ENCODE measurements around the gene GIPR.
"Not testable (repeated sequence)": the region's sequence is repeated elsewhere in the genome, so short reads cannot be mapped to it uniquely, and the experiment has no call there.

GIPR gene

GRCh38 chr19:45691516-45692186, 23.6 kb downstream of the GIPR start, which contains the start of gene SNRPD2:
TSS of gene SNRPD2 (minus strand) at chr19:45691953. CDS start at chr19:45691888, 65 bp downstream.
- peak; percentile 87 to 89 for DNase-seq (ENCODE audit: low read depth in 2 of 2)

DNA sequence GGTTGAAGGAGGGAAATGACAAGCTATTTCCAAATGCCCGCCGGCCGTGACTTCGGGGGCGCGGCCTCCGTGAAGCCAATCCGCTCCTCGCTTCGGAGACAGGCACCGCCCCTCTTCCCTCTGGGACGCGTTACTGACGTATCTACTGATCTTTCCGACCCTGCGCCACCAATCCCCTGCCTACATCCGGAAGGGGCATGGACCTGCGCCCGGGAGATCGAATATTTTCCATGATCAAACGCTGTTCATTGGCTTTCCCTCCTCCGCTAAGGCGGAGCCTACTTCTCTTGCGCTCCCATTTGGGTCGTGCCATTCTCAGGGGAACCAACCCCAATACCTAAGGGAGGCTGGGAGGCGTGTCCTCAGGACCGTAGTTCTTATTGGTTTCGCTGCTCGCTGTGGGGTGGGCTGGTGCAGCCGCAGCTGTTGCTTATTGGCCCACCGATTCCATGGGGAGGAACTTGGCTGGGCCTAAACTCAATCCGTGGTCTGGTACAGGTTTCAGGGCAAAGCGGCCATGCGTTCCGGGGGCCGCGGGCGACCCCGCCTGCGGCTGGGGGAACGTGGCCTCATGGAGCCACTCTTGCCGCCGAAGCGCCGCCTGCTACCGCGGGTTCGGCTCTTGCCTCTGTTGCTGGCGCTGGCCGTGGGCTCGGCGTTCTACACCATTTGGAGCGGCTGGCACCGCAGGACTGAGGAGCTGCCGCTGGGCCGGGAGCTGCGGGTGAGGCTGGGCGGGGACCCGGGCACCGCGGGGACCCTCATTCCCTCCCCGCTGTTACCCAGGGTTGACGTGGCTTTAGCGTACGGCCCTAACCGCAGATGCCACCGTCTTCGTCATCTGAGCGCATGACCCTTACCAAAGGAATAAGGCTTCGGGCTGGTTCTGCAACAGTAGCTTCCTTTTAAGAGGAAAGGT, 24.4 kb downstream of the GIPR start, which contains the start of gene QPCTL:
TSS of gene QPCTL (plus strand) at position 480 of the 919 bp plus-strand sequence. CDS start at position 518, 38 bp downstream.
- DNase-seq (ENCODE audit: low read depth in 2 of 2) = peak; percentile 96 to 97

GRCh38 chr19:45693106-45693788, 25.2 kb downstream of the GIPR start:
- peak; percentile 59 to 61 for DNase-seq (ENCODE audit: low read depth in 2 of 2)

- no peak for DNase-seq (ENCODE audit: low read depth in 2 of 2)
Measured at GRCh38 chr19:45701676-45702075, 33.7 kb downstream of the GIPR start.

- DNase-seq (ENCODE audit: low read depth in 2 of 2) = no peak
Measured at GRCh38 chr19:45705115-45705514, 37.1 kb downstream of the GIPR start.

- DNase-seq (ENCODE audit: low read depth in 2 of 2) = no peak
Measured at GRCh38 chr19:45705710-45706415, 37.8 kb downstream of the GIPR start.

GRCh38 chr19:45710356-45711130, 42.5 kb downstream of the GIPR start:
- DNase-seq (ENCODE audit: low read depth in 2 of 2) = no peak

DNA sequence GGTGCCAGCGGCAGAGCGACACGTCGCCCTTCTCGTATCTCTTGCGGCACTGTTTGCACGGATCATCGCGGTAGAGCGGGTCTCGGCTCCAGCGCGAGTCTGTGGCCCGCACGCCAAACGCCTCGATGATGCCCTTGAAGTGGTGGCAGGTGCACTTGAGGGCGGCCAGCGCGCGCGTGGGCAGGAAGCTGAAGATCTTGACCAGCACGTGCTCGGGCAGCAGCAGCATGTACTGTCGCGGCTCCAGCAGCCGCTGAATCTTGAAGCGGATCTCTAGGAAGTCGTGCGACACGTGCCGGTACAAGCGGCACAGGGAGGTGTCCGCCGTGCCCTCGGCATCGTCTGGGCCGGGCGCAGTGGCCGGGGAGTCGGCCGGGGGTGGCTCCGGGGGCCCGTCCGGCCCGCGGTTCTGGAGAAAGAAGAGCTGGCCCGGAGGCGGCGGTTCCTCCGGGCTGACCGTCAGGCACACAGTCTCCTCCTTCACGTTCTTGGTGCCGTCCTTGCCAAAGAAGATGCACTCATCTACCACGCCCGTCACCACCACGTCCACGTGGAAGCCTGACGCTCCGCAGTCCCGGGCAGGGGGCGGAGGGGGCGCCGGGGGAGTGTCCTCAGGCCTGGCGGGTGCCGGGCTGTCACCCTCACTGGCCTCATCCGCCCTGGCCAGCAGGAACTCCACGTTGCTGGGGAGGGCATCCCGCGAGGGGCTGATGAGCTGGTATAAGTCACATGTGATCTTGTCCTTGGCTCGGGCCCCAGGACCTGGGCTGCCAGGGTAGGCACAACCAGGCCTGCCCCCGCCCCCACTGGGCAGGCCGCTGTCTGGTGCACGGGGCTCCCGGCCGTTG, 44.1 kb downstream of the GIPR start:
- no peak for DNase-seq (ENCODE audit: low read depth in 2 of 2)

- DNase-seq (ENCODE audit: low read depth in 2 of 2) = no peak
Measured at GRCh38 chr19:45712699-45713067, 44.7 kb downstream of the GIPR start.

- no peak for DNase-seq (ENCODE audit: low read depth in 2 of 2)
Measured at GRCh38 chr19:45713141-45713540, 45.1 kb downstream of the GIPR start.

GRCh38 chr19:45715139-45715538, 47.1 kb downstream of the GIPR start:
- DNase-seq (ENCODE audit: low read depth in 2 of 2) = no peak

GRCh38 chr19:45716359-45717130, 48.5 kb downstream of the GIPR start:
- DNase-seq (ENCODE audit: low read depth in 2 of 2) = no peak

DNA sequence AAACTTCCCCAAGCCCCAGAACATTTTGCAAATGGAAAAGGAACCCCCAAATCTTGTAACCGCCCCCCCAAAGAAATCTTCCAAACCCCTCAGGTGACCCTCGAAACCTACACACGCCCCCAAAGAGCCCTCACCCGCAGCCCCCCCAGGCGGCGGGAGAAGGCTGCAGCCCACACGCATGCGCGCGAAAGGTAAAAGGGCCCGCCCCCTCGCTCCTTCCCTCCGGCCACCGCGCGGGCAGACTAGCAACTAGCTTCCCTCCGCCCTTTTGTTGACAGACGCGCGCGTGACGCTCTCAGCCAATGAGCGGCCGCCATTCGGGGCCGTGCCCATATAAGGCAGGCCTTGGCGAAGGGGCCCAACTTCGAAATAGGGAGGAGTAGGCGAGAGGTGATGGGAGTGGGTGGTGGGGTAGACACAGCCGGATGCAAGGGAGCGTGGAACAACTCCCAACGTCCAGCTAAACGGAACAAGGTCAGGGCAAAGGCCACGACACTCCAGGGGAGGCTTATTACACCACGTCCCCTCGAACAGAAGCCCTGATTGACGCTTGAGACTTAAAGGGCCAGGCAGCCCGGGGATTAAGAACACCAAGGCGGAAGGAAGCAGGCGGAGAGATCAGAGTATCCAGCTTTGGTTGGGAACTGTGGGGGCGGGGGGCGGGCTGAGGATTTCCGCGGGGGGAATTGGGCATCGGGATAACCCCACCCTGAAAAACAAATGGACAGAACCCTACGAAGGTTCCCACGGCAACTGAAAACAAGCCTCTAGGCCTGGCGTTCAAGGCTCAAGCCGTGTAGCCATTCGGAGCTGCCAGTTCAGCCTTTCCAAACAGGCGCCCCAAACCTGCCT, 49.3 kb downstream of the GIPR start:
- peak; percentile 97 for DNase-seq (ENCODE audit: low read depth in 2 of 2)

DNA sequence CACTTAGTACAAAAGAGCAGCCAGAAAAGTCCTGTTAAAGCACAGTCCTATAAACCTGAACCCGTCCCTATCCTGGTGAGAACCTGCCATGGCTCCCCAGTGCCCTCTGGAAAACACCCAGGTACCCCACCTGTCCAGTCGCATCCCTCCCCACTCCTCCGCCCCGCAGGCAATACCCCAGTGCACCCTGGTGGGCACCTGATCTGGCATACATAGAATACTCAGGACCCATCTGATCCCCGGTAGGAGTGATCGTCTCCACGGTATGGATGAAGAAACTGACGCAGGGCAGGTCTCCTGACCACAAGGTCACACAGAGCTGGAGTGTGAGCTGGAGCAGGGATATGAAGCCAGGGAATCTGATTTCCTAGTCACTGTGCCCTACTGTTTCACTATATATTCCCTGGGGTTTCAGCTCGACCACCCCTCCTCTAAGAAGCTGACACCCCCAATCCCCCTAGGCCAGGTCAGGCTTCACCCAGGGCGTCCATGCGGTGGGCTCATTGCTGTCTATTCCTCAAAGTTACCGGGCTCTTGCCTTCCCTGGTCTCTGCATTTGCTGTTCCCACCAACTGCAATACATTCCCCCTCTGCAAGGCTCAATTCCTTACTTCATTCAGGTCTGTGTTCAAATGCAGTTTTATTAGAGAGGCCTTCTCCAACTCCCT, 50.1 kb downstream of the GIPR start:
- no peak for DNase-seq (ENCODE audit: low read depth in 2 of 2)

- not testable (repeated sequence) for DNase-seq (ENCODE audit: low read depth in 2 of 2)
Measured at GRCh38 chr19:45720065-45720464, 52.0 kb downstream of the GIPR start.

DNA sequence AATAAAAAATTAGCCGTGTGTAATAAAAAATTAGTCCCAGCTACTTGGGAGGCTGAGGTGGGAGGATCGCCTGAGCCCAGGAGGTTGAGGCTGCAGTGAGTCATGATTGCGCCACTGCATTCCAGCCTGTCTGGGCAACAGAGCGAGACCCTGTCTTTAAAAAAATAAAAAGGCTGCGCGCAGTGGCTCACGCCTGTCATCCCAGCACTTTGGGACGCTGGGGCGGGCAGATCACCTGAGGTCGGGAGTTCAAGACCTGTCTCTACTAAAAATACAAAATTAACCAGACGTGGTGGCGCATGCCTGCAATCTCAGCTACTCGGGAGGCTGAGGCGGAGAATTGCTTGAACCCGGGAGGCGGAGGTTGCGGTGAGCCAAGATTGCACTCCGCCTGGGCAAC, 60.7 kb downstream of the GIPR start:
- not testable (repeated sequence) for DNase-seq (ENCODE audit: low read depth in 2 of 2)

- DNase-seq (ENCODE audit: low read depth in 2 of 2) = no peak
Measured at GRCh38 chr19:45729800-45730290, 61.8 kb downstream of the GIPR start.
